ENCODE measurements around the gene ERBIN.
"Not testable (repeated sequence)": the region's sequence is repeated elsewhere in the genome, so short reads cannot be mapped to it uniquely, and the experiment has no call there.

The ERBIN gene

GRCh38 chr5:65926276-65926783 lies at the start of gene ERBIN:
ERBIN (plus strand) TSS chr5:65926575; CDS start chr5:65992719, 66,144 bp downstream.
- DNase-seq, result peak; percentile 79

- DNase-seq, result no peak
Observed at GRCh38 chr5:65876970-65877369, 49.4 kb upstream of the ERBIN start.

- DNase-seq, result peak; percentile 12
Observed at GRCh38 chr5:65879668-65880256, 46.6 kb upstream of the ERBIN start.

GRCh38 chr5:65880496-65881072 lies 45.8 kb upstream of the ERBIN start:
- DNase-seq, result no peak

- DNase-seq, result no peak
Observed at GRCh38 chr5:65882278-65882677, 44.1 kb upstream of the ERBIN start.

- DNase-seq, result no peak
Observed at GRCh38 chr5:65883461-65883860, 42.9 kb upstream of the ERBIN start.

- no peak for DNase-seq
Observed at GRCh38 chr5:65886387-65886786, 40.0 kb upstream of the ERBIN start.

GRCh38 chr5:65892024-65892423 lies 34.4 kb upstream of the ERBIN start:
- not testable (repeated sequence) for DNase-seq

- no peak for DNase-seq
Observed at GRCh38 chr5:65892801-65893200, 33.6 kb upstream of the ERBIN start.

- DNase-seq, result no peak
Observed at GRCh38 chr5:65893749-65894430, 32.5 kb upstream of the ERBIN start.

GRCh38 chr5:65895891-65896290 lies 30.5 kb upstream of the ERBIN start:
- no peak for DNase-seq

- no peak for DNase-seq
Observed at GRCh38 chr5:65900746-65901145, 25.6 kb upstream of the ERBIN start.

GRCh38 chr5:65902104-65902503 lies 24.3 kb upstream of the ERBIN start:
- DNase-seq, result no peak

- no peak for DNase-seq
Observed at GRCh38 chr5:65903581-65903980, 22.8 kb upstream of the ERBIN start.

GRCh38 chr5:65906256-65906655 lies 20.1 kb upstream of the ERBIN start:
- DNase-seq, result no peak

- no peak for DNase-seq
Observed at GRCh38 chr5:65907135-65907534, 19.2 kb upstream of the ERBIN start.

- DNase-seq, result no peak
Observed at GRCh38 chr5:65910711-65911110, 15.7 kb upstream of the ERBIN start.

GRCh38 chr5:65912311-65912710 lies 14.1 kb upstream of the ERBIN start:
- no peak for DNase-seq

- DNase-seq, result no peak
Observed at GRCh38 chr5:65913519-65913918, 12.9 kb upstream of the ERBIN start.

GRCh38 chr5:65914641-65915196 lies 11.7 kb upstream of the ERBIN start:
- no peak for DNase-seq

GRCh38 chr5:65915661-65916060 lies 10.7 kb upstream of the ERBIN start:
- not testable (repeated sequence) for DNase-seq

GRCh38 chr5:65916066-65916465 lies 10.3 kb upstream of the ERBIN start:
- no peak for DNase-seq

- no peak for DNase-seq
Observed at GRCh38 chr5:65916636-65917035, 9.7 kb upstream of the ERBIN start.

GRCh38 chr5:65919773-65920172 lies 6.6 kb upstream of the ERBIN start:
- no peak for DNase-seq
